ENCODE measurements around the gene THAP12. TPM values are rescaled to one million over a fixed set of nuclear protein-coding genes. Genes with fewer than 3 reads are reported as not detected.

Gene THAP12
- polyA plus RNA-seq, 4 donors = 73.9 to 107 (median 84.5) TPM

GRCh38 chr11:76307978-76308747, 72.8 kb downstream of the THAP12 start:
- no peak for DNase-seq (ENCODE audit: low read depth in 4 of 4, low spot score in 3 of 4)

GRCh38 chr11:76307396-76307795, 73.5 kb downstream of the THAP12 start:
- DNase-seq (ENCODE audit: low read depth in 4 of 4, low spot score in 3 of 4) = no peak

- no peak for DNase-seq (ENCODE audit: low read depth in 4 of 4, low spot score in 3 of 4)
Observed at GRCh38 chr11:76303399-76303798, 77.5 kb downstream of the THAP12 start.

GRCh38 chr11:76302996-76303395, 77.9 kb downstream of the THAP12 start:
- DNase-seq (ENCODE audit: low read depth in 4 of 4, low spot score in 3 of 4) = no peak

Other genes starting within 250 kb of the THAP12 start
- gene WNT11, start 174.6 kb downstream of the THAP12 start, polyA plus RNA-seq (ENCODE audit: insufficient read length in 4 of 4) = 10 to 100 TPM in 3 of 4 donors, 1 to 10 TPM in 1; 6.3 to 21.3 (median 15.4) TPM
- gene GVQW3, start 191 bp upstream of the THAP12 start, polyA plus RNA-seq (ENCODE audit: insufficient read length in 4 of 4) = 10 to 100 TPM in 3 of 4 donors, 1 to 10 TPM in 1; 8.0 to 16.8 (median 11.3) TPM
- 10 to 100 TPM; 28.6 to 34.7 (median 30.3) TPM for gene EMSY, start 63.9 kb upstream of the THAP12 start, polyA plus RNA-seq (ENCODE audit: insufficient read length in 4 of 4)

Data from left renal pelvis (tissue), 4 donors.